Thyroid gland (tissue), 4 donors: ENCODE data around the gene RGS8.

Source experiments
- POLR2A ChIP-seq, 2 donors: fragments of 450-650 bp; IDR thresholded peaks; one replicate each; pipeline ENCODE4 v1.6.1; 2017; ENCODE audit warnings: antibody characterized with exemption in 2 of 2, mild to moderate bottlenecking in 2 of 2, moderate library complexity in 1 of 2
- TF ChIP-seq, protein P1 (sequence below), 6 experiments: fragments of 200-600 bp in 3 of 6; fragments of 450-650 bp in 3 of 6; sonication (generic) in 3 of 6; IDR thresholded peaks; one replicate each; pipeline ENCODE4 v1.5.1; 2016 to 2019; ENCODE audit warnings: antibody characterized with exemption in 6 of 6, mild to moderate bottlenecking in 2 of 6, inconsistent platforms in 1 of 6, moderate library complexity in 1 of 6

GRCh38 chr1:182643699-182644098, 40.7 kb downstream of the RGS8 start:
- no peak for TF ChIP-seq POLR2A (IDR thresholded peaks at IDR 0.05)
- TF ChIP-seq, protein P1, sequence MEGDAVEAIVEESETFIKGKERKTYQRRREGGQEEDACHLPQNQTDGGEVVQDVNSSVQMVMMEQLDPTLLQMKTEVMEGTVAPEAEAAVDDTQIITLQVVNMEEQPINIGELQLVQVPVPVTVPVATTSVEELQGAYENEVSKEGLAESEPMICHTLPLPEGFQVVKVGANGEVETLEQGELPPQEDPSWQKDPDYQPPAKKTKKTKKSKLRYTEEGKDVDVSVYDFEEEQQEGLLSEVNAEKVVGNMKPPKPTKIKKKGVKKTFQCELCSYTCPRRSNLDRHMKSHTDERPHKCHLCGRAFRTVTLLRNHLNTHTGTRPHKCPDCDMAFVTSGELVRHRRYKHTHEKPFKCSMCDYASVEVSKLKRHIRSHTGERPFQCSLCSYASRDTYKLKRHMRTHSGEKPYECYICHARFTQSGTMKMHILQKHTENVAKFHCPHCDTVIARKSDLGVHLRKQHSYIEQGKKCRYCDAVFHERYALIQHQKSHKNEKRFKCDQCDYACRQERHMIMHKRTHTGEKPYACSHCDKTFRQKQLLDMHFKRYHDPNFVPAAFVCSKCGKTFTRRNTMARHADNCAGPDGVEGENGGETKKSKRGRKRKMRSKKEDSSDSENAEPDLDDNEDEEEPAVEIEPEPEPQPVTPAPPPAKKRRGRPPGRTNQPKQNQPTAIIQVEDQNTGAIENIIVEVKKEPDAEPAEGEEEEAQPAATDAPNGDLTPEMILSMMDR (IDR thresholded peaks at IDR 0.05), result no peak
